Astrocyte of the spinal cord (primary cell): ENCODE measurements around the gene RAE1.

Experiments
- DNase-seq: peaks from one replicate; pipeline ENCODE4 v3.0.0; 2011; ENCODE audit warnings: low read depth, low spot score
- H3K4me3 ChIP-seq: 2 replicates; pipeline ENCODE4 v1.5.1; 2011; ENCODE audit warnings: low read depth, mild to moderate bottlenecking, low read length, moderate library complexity
- CTCF ChIP-seq: IDR thresholded peaks from 2 replicates; pipeline ENCODE4 v1.5.1; 2012; ENCODE audit warnings: low read depth, mild to moderate bottlenecking, low read length, inconsistent platforms
- in situ Hi-C: cut with HindIII; loops from 2 replicates; pipeline ENCODE4 v1.10.0; 2017; ENCODE audit warnings: low sequenced_read_pairs

The RAE1 gene

GRCh38 chr20:57420571-57421252 is 69.7 kb downstream of the RAE1 start:
- no peak for TF ChIP-seq CTCF
- no peak for DNase-seq
- no peak overlapping the region for H3K4me3 ChIP-seq
- in situ Hi-C loops: no loop called here

- DNase-seq: no peak
- no peak overlapping the region for H3K4me3 ChIP-seq
- in situ Hi-C loops: no loop called here
- TF ChIP-seq CTCF: no peak
Observed at GRCh38 chr20:57421253-57422220, 70.5 kb downstream of the RAE1 start.

- no peak for DNase-seq
- TF ChIP-seq CTCF: no peak
- H3K4me3 ChIP-seq: no peak overlapping the region
- in situ Hi-C loops: no loop called here
Observed at GRCh38 chr20:57422254-57422653, 71.2 kb downstream of the RAE1 start.

GRCh38 chr20:57425150-57426013 is 74.3 kb downstream of the RAE1 start:
- TF ChIP-seq CTCF: no peak
- in situ Hi-C loops: no loop called here

GRCh38 chr20:57426271-57426689 is 75.2 kb downstream of the RAE1 start:
- in situ Hi-C loops: no loop called here

More at GRCh38 chr20:57425150-57426013, 74.3 kb downstream of the RAE1 start:
- H3K4me3 ChIP-seq: no peak overlapping the region
- no peak for DNase-seq

More at GRCh38 chr20:57426271-57426689, 75.2 kb downstream of the RAE1 start:
- DNase-seq: no peak
- no peak for TF ChIP-seq CTCF
- H3K4me3 ChIP-seq: no peak overlapping the region
